Astrocyte (in vitro differentiated cells and primary cell): Measurements from ENCODE around the gene TTC27. TPM values are rescaled to one million over a fixed set of nuclear protein-coding genes. Genes with fewer than 3 reads are reported as not detected.
"Not testable (repeated sequence)": the region's sequence is repeated elsewhere in the genome, so short reads cannot be mapped to it uniquely, and the experiment has no call there.

Source experiments
- DNase-seq: peaks from one replicate; pipeline ENCODE4 v3.0.0-alpha.2; 2010; ENCODE audit warnings: low read depth
- FAIRE-seq: peaks from 2 replicates; lab custom pipeline; 2011; peaks lifted over from hg19 to GRCh38; lab: Jason Lieb, UNC
- H2AFZ ChIP-seq: 2 replicates; pipeline ENCODE4 v1.6.0; 2012; ENCODE audit warnings: low read depth, low read length, inconsistent platforms
- H3K27ac ChIP-seq: 2 replicates; pipeline ENCODE4 v1.5.1; 2011; ENCODE audit warnings: low read depth, low read length, inconsistent platforms
- H3K27me3 ChIP-seq: 2 replicates; pipeline ENCODE4 v1.6.0; 2011; ENCODE audit warnings: low read length, inconsistent platforms; ENCODE audit not compliant: insufficient read depth
- H3K36me3 ChIP-seq: 2 replicates; pipeline ENCODE4 v1.5.1; 2011; ENCODE audit warnings: low read length, inconsistent platforms; ENCODE audit not compliant: insufficient read depth
- H3K4me1 ChIP-seq: 2 replicates; pipeline ENCODE4 v1.5.1; 2011; ENCODE audit warnings: low read length, inconsistent platforms; ENCODE audit not compliant: insufficient read depth
- H3K4me2 ChIP-seq: 2 replicates; pipeline ENCODE4 v1.6.0; 2012; ENCODE audit warnings: low read length, inconsistent platforms
- H3K4me3 ChIP-seq: 2 replicates; pipeline ENCODE4 v1.5.1; 2011; ENCODE audit warnings: low read depth, mild to moderate bottlenecking, low read length, inconsistent platforms; ENCODE audit not compliant: insufficient read depth
- H3K79me2 ChIP-seq: 2 replicates; pipeline ENCODE4 v1.6.0; 2012; ENCODE audit warnings: mild to moderate bottlenecking, low read length, inconsistent platforms; ENCODE audit not compliant: insufficient read depth
- H3K9ac ChIP-seq: 2 replicates; pipeline ENCODE4 v1.6.0; 2012; ENCODE audit warnings: mild to moderate bottlenecking, low read length, inconsistent platforms
- H3K9me3 ChIP-seq: 2 replicates; pipeline ENCODE4 v1.5.1; 2012; ENCODE audit warnings: low read depth, mild to moderate bottlenecking, low read length, inconsistent platforms; ENCODE audit not compliant: insufficient read depth
- H4K20me1 ChIP-seq: 2 replicates; pipeline ENCODE4 v1.6.0; 2012; ENCODE audit warnings: low read length, inconsistent platforms; ENCODE audit not compliant: insufficient read depth
- H3K27ac Mint-ChIP-seq: one replicate; pipeline ENCODE4 v1.8.0; 2021; ENCODE audit warnings: mild to moderate bottlenecking, mixed read lengths; ENCODE audit not compliant: unreplicated experiment
- H3K27me3 Mint-ChIP-seq: one replicate; pipeline ENCODE4 v1.8.0; 2021; ENCODE audit warnings: low read depth, mixed read lengths; ENCODE audit not compliant: unreplicated experiment
- H3K36me3 Mint-ChIP-seq: one replicate; pipeline ENCODE4 v1.8.0; 2021; ENCODE audit warnings: low read depth, mixed read lengths; ENCODE audit not compliant: unreplicated experiment
- H3K4me1 Mint-ChIP-seq: one replicate; pipeline ENCODE4 v1.8.0; 2021; ENCODE audit warnings: low read depth, mixed read lengths; ENCODE audit not compliant: unreplicated experiment
- H3K4me3 Mint-ChIP-seq: one replicate; pipeline ENCODE4 v1.8.0; 2021; ENCODE audit warnings: mild to moderate bottlenecking, moderate library complexity, mixed read lengths; ENCODE audit not compliant: unreplicated experiment
- H3K9me3 Mint-ChIP-seq: one replicate; pipeline ENCODE4 v1.8.0; 2021; ENCODE audit warnings: mild to moderate bottlenecking, mixed read lengths; ENCODE audit not compliant: unreplicated experiment
- CTCF ChIP-seq: IDR thresholded peaks from 2 replicates; pipeline ENCODE4 v1.5.1; 2011; ENCODE audit warnings: low read depth, mild to moderate bottlenecking, inconsistent platforms, low read length, moderate library complexity; ENCODE audit not compliant: insufficient read depth
- EZH2 ChIP-seq: IDR thresholded peaks from 2 replicates; pipeline ENCODE4 v1.6.1; 2012; ENCODE audit warnings: mild to moderate bottlenecking, low read length, inconsistent platforms; ENCODE audit not compliant: insufficient read depth
- total RNA-seq: library from RNA; stranded (reverse); gene quantifications from 2 replicates; pipeline ENCODE4 v1.2.1, GENCODE V29; 2021

The TTC27 gene
- total RNA-seq, 1 donor from 2014 or later = 25.1 TPM

- Histone ChIP-seq H3K9ac (no peak overlapping the region), H3K9me3 (no peaks in the 10 kb centered on the region), H3K4me2 (no peak overlapping the region), H3K27me3 (no peaks in the 10 kb centered on the region), H2AFZ (no peak overlapping the region), H3K4me3 (no peak overlapping the region), H3K79me2 (no peaks in the 10 kb centered on the region), H3K4me1 (no peaks in the 10 kb centered on the region), H4K20me1 (no peaks in the 10 kb centered on the region), H3K36me3 (no peaks in the 10 kb centered on the region), H3K27ac (no peak overlapping the region)
- no peak overlapping the region for H3K27ac Mint-ChIP-seq
- no peaks in the 10 kb centered on the region for H3K4me1 Mint-ChIP-seq
- H3K27me3 Mint-ChIP-seq = no peaks in the 10 kb centered on the region
- peaks cover 24% of the 10 kb centered on the region for H3K36me3 Mint-ChIP-seq
- peaks cover 4% of the 10 kb centered on the region for H3K9me3 Mint-ChIP-seq
- H3K4me3 Mint-ChIP-seq = no peak overlapping the region
- FAIRE-seq = no peak
- DNase-seq = no peak
- no peak for TF ChIP-seq CTCF
- TF ChIP-seq EZH2 = no peak
These were observed 99.3 kb downstream of the TTC27 start for GRCh38 chr2:32727157-32727556.

DNA sequence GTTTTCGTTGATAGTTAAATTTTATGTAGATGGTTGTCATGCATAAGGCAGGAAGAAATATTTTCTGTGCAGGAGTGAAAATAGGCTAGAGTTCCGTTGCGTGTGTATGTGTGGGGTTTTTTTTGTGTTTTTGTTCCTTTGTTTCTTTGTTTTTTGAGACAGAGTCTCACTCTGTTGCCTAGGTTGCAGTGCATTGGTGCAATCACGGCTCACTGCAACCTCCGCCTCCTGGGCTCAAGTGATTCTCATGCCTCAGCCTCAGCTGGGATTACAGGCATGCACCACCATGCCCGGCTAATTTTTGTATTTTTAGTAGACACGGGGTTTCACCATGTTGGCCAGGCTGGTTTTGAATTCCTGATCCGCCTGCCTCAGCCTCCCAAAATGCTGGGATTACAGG lies 103.1 kb downstream of the TTC27 start:
- not testable (repeated sequence) for DNase-seq, H3K4me3 Mint-ChIP-seq, H3K27me3 ChIP-seq, H2AFZ ChIP-seq, H3K9me3 ChIP-seq, H3K9ac ChIP-seq, H3K36me3 ChIP-seq, H3K4me1 ChIP-seq, FAIRE-seq, H3K4me1 Mint-ChIP-seq, H3K4me3 ChIP-seq, H3K4me2 ChIP-seq, H4K20me1 ChIP-seq, H3K27ac Mint-ChIP-seq, H3K27me3 Mint-ChIP-seq, H3K79me2 ChIP-seq, H3K27ac ChIP-seq, H3K9me3 Mint-ChIP-seq
- H3K36me3 Mint-ChIP-seq = peaks cover 10% of the 10 kb centered on the region

- H3K4me1 ChIP-seq = no peaks in the 10 kb centered on the region
- H3K27ac ChIP-seq = no peak overlapping the region
- no peaks in the 10 kb centered on the region for H3K9me3 Mint-ChIP-seq
- H3K4me3 Mint-ChIP-seq = no peak overlapping the region
- H3K4me3 ChIP-seq = no peak overlapping the region
- TF ChIP-seq CTCF = no peak
- no peak for TF ChIP-seq EZH2
- peaks cover 4% of the 10 kb centered on the region for H4K20me1 ChIP-seq
- no peaks in the 10 kb centered on the region for H3K9me3 ChIP-seq
- no peak overlapping the region for H3K9ac ChIP-seq
- peaks cover 7% of the 10 kb centered on the region for H3K4me1 Mint-ChIP-seq
- no peaks in the 10 kb centered on the region for H3K27me3 ChIP-seq
- FAIRE-seq (no peak), DNase-seq (no peak)
- H3K79me2 ChIP-seq = no peaks in the 10 kb centered on the region
- H3K36me3 Mint-ChIP-seq = peaks cover 4% of the 10 kb centered on the region
- H2AFZ ChIP-seq = no peak overlapping the region
- H3K27me3 Mint-ChIP-seq = no peaks in the 10 kb centered on the region
- peaks cover 7% of the 10 kb centered on the region for H3K36me3 ChIP-seq
- no peak overlapping the region for H3K4me2 ChIP-seq
- no peak overlapping the region for H3K27ac Mint-ChIP-seq
These were observed 104.3 kb downstream of the TTC27 start for GRCh38 chr2:32732120-32732519.
